Activated naive CD4-positive, alpha-beta T cell treated with anti-CD3 and anti-CD28 coated beads, Interleukin-2, amount 50 U/mL, for 72 hours (primary cell): ENCODE results near the gene IFT57. TPM values are rescaled to one million over a fixed set of nuclear protein-coding genes. Genes with fewer than 3 reads are reported as not detected.
A peak's percentile ranks its signal among the peaks of the same experiment; 100 is the strongest.

Source experiments
- ATAC-seq, 2 donors: fragments of 150-1000 bp; cut with Tn5 transposase; 2 replicates each; pipeline ENCODE4 v1.10.0; 2021; ENCODE audit warnings: mild to moderate bottlenecking in 2 of 2, moderate library complexity in 2 of 2
- DNase-seq, 2 donors: peaks; one replicate each; pipeline ENCODE4 v3.0.0; 2021 to 2022; ENCODE audit warnings: low spot score in 2 of 2
- H3K27ac Mint-ChIP-seq, 2 donors: one replicate each; pipeline ENCODE4 v1.8.0; 2022; ENCODE audit warnings: mild to moderate bottlenecking in 2 of 2, mixed read lengths in 2 of 2
- H3K36me3 Mint-ChIP-seq, 2 donors: one replicate each; pipeline ENCODE4 v1.8.0; 2022; ENCODE audit warnings: mixed read lengths in 2 of 2
- H3K9me3 Mint-ChIP-seq, 2 donors: one replicate each; pipeline ENCODE4 v1.8.0; 2022; ENCODE audit warnings: mixed read lengths in 2 of 2
- total RNA-seq, 2 donors: library from RNA; stranded (reverse); gene quantifications; one replicate each; pipeline ENCODE4 v1.2.3, GENCODE V29; 2022

The IFT57 gene
- total RNA-seq, 2 donors from 2014 or later = 11.3 to 25.5 TPM

- DNase-seq = peak in 1 of 2 donors; percentile 40
- no peak overlapping the region for H3K27ac Mint-ChIP-seq
- peak; percentile 40 to 73 for ATAC-seq
Measured at GRCh38 chr3:108153451-108153981, 68.7 kb downstream of the IFT57 start.

GRCh38 chr3:108152274-108152673, 70.0 kb downstream of the IFT57 start:
- ATAC-seq = no peak
- H3K9me3 Mint-ChIP-seq = no peaks in the 10 kb centered on the region

More at GRCh38 chr3:108153451-108153981, 68.7 kb downstream of the IFT57 start:
- no peaks in the 10 kb centered on the region for H3K36me3 Mint-ChIP-seq
- no peaks in the 10 kb centered on the region for H3K9me3 Mint-ChIP-seq

DNA sequence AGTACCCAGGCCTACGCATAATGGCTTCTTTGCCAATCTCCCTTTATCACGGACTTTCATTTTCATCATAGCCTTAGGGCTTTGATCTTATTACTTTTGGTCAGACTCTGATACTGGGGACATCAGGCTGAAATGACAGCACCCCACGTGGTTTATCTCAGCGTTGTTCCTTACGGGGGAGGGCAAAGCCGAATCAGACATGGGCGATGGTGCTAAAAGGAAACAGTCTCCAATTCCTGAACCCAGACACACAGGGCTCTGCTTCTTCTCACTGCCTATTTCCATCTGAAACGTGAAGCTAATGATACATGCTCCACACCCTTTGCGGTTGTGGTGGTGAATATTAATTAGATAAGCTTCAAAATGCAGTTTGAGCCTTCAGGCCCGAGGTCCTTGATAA, 72.0 kb downstream of the IFT57 start:
- ATAC-seq = no peak
- Mint-ChIP-seq H3K9me3 (peaks cover 5 to 11% of the 10 kb centered on the region in 2 donors), H3K27ac (no peak overlapping the region), H3K36me3 (peaks cover 11 to 13% of the 10 kb centered on the region in 2 donors)
- DNase-seq = no peak

More at GRCh38 chr3:108152274-108152673, 70.0 kb downstream of the IFT57 start:
- Mint-ChIP-seq H3K27ac (no peak overlapping the region), H3K36me3 (no peaks in the 10 kb centered on the region)
- no peak for DNase-seq

- Mint-ChIP-seq H3K9me3 (peaks cover 5 to 11% of the 10 kb centered on the region in 2 donors), H3K36me3 (peaks cover 11 to 29% of the 10 kb centered on the region in 2 donors), H3K27ac (no peak overlapping the region)
- no peak for ATAC-seq
- DNase-seq = no peak
Measured at GRCh38 chr3:108146139-108146538, 76.1 kb downstream of the IFT57 start.

DNA sequence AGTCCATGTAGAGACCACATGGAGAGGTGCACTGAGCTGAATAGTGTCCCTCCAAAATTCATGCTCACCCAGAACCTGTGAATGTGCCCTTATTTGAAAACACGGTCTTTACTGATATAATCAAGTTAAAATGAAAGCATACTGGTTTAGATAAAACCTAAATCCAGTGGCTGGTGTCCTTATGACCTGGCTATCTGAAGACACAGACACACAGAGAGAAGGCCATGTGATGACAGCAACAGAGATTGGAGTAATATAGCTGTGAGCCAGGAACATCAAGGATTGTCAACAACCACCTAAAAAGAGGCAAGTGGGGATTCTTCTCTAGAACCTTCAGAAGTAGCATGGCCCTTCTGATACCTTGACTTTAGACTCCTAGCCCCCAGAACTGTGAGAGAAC, 76.6 kb downstream of the IFT57 start:
- no peak for DNase-seq
- Mint-ChIP-seq H3K9me3 (peaks cover 5 to 14% of the 10 kb centered on the region in 2 donors), H3K36me3 (peaks cover 17 to 34% of the 10 kb centered on the region in 2 donors), H3K27ac (no peak overlapping the region)
- ATAC-seq = no peak

GRCh38 chr3:108137460-108137814, 84.8 kb downstream of the IFT57 start:
- H3K9me3 Mint-ChIP-seq = peaks cover 0 to 4% of the 10 kb centered on the region in 2 donors
- H3K36me3 Mint-ChIP-seq = peaks cover 48 to 79% of the 10 kb centered on the region in 2 donors
- DNase-seq = no peak
- H3K27ac Mint-ChIP-seq = peak overlapping the region in 1 of 2 donors; percentile 68
- no peak for ATAC-seq

DNA sequence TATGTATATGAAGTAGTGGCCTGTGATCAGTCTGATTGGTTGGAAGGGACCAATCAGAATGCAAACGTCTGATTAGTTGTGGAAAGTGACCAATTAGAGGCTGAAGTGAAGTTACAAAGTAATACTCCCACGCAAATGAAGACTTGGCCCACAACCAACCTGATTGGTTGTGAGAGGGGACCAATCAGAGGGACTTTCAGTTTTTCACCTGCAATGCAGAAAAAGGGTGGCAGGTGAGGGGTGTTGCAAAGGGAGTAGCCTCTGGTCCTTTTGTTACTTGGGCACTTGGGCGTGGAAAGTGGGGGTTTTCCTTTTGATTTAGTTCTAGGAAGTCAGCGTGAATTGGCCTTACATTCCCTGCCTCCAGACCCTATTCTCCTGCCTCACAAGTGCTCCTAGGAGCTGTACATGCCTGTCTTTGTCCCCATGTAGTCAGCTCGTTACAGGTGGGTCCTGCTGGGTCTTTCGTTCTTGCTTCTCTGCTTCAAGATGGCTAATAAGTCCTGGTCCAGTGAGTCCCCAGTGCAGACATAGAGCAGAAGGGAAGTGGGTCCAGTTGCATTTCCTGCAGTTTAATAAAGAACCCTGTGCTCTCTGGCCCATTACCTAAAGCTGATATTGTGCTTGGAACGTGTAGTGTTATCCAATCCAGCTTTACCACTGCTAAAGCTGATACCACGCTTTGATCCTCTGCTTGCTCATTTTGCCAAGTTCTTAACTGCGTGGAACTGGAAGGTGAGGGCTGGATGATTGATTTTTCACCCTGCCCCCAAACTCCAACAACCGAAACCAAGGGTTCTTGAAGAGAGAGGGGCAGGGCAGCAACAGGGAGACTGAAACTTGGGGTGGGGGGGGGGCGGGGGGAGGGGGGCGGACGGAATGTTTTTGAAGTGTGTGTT, 85.4 kb downstream of the IFT57 start:
- DNase-seq = no peak
- H3K9me3 Mint-ChIP-seq = peaks cover 0 to 4% of the 10 kb centered on the region in 2 donors
- peaks cover 54 to 86% of the 10 kb centered on the region in 2 donors for H3K36me3 Mint-ChIP-seq
- H3K27ac Mint-ChIP-seq = peak overlapping the region in 1 of 2 donors; percentile 88
- no peak for ATAC-seq

GRCh38 chr3:108134555-108134880, 87.7 kb downstream of the IFT57 start:
- ATAC-seq (peak; percentile 48 to 51), DNase-seq (no peak)
- peaks cover 53 to 76% of the 10 kb centered on the region in 2 donors for H3K36me3 Mint-ChIP-seq
- no peaks in the 10 kb centered on the region for H3K9me3 Mint-ChIP-seq
- peak overlapping the region; percentile 88 to 89 for H3K27ac Mint-ChIP-seq

GRCh38 chr3:108133858-108134554, 88.2 kb downstream of the IFT57 start:
- Mint-ChIP-seq H3K36me3 (peaks cover 50 to 76% of the 10 kb centered on the region in 2 donors), H3K27ac (peak overlapping the region; percentile 0 to 88)
- DNase-seq = no peak

GRCh38 chr3:108133048-108133369, 89.2 kb downstream of the IFT57 start:
- Mint-ChIP-seq H3K27ac (peak overlapping the region in 1 of 2 donors; percentile 88), H3K36me3 (peaks cover 55 to 80% of the 10 kb centered on the region in 2 donors), H3K9me3 (peaks cover 0 to 7% of the 10 kb centered on the region in 2 donors)
- no peak for ATAC-seq
- no peak for DNase-seq

More at GRCh38 chr3:108133858-108134554, 88.2 kb downstream of the IFT57 start:
- peak; percentile 34 to 53 for ATAC-seq
- H3K9me3 Mint-ChIP-seq = no peaks in the 10 kb centered on the region

- Mint-ChIP-seq H3K9me3 (peaks cover 0 to 12% of the 10 kb centered on the region in 2 donors), H3K36me3 (peaks cover 49 to 74% of the 10 kb centered on the region in 2 donors), H3K27ac (peak overlapping the region; percentile 88 to 92)
- DNase-seq = no peak
- ATAC-seq = no peak
Measured at GRCh38 chr3:108131475-108132134, 90.6 kb downstream of the IFT57 start.

DNA sequence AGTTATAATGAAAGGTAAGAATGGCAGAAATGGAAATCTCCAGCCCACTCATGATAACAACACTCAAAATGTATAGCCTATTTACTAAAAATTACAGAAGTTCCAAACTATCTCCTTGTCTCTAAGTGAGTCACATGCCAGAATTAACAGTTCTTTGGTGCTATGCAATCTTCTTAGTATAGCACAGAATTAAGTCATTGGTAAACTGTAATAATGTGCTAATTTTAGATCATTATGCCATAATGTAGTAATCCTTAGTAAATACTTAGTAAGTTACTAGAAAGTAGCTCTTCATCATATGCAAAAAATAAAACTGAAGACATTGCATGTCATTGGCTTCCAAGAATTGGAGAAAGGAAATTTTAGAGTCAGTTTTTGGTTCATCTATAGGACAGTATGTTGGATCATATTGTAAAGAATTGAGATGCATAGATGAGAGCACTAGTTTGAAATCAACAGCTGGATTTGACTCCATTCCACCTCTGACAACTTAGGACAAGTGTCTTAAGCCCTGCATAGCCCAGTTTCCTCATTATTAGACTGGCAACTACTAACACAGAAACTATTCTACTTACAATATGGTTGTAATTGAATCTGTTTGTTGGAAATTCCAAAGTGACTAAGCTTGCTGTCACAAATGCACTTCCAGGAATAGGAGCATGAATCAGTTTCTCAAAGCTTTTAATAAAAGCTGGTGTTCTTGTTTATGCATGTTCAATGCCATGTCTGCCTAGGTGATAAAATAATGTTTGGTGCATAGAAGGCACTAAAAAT, 91.3 kb downstream of the IFT57 start:
- H3K9me3 Mint-ChIP-seq = peaks cover 0 to 12% of the 10 kb centered on the region in 2 donors
- peak; percentile 21 to 57 for ATAC-seq
- no peak for DNase-seq
- peaks cover 47 to 71% of the 10 kb centered on the region in 2 donors for H3K36me3 Mint-ChIP-seq
- H3K27ac Mint-ChIP-seq = peak overlapping the region; percentile 88 to 92

DNA sequence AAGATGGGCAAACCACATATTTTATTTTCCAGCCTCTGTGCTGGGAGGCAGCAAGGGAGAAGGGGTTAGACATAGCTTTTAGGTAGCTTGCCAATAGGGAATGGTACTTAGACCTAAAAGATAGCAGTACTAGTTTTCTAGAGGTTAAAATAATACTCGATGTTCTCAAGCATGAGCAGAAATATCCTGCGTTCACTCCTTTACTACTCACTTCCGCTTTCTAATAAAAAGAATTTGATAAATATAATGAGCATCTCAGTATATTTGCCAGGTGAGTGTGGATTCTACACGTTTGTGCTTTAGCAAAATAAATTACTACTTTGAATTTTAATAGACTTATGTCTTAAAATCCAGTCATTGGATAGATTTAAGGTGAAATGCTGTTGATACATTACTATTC, 92.0 kb downstream of the IFT57 start:
- peaks cover 0 to 12% of the 10 kb centered on the region in 2 donors for H3K9me3 Mint-ChIP-seq
- peak overlapping the region; percentile 88 to 91 for H3K27ac Mint-ChIP-seq
- H3K36me3 Mint-ChIP-seq = peaks cover 47 to 70% of the 10 kb centered on the region in 2 donors

GRCh38 chr3:108127301-108127988, 94.8 kb downstream of the IFT57 start:
- peaks cover 0 to 12% of the 10 kb centered on the region in 2 donors for H3K9me3 Mint-ChIP-seq
- DNase-seq (peak; percentile 41 to 61), ATAC-seq (peak in 1 of 2 donors; percentile 14)
- peaks cover 43 to 48% of the 10 kb centered on the region in 2 donors for H3K36me3 Mint-ChIP-seq
- peak overlapping the region; percentile 84 to 91 for H3K27ac Mint-ChIP-seq

More for the DNA sequence above, 92.0 kb downstream of the IFT57 start:
- DNase-seq (no peak), ATAC-seq (no peak)

DNA sequence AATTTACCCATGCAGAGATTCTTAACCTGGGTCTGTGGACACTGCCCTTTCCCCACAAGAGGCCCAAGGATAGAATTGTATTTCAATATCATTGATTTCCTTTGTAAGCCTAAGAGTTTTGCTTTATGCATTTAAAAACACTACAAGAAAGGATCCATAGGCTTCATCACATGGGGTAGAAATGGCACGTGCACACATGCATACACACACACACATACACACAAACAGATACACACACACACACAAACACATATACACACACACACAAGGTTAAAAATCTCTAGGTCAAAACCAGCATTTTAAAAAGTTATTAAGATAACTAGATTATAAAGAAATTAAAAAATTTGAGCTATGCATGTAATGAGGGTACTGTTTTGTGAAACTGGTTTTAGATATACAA, 95.9 kb downstream of the IFT57 start:
- Mint-ChIP-seq H3K27ac (peak overlapping the region; percentile 76 to 100), H3K36me3 (peaks cover 32 to 37% of the 10 kb centered on the region in 2 donors), H3K9me3 (peaks cover 0 to 12% of the 10 kb centered on the region in 2 donors)
- ATAC-seq = no peak
- DNase-seq = no peak
